ENCODE measurements around the gene SF3A1.

SF3A1 gene

GRCh38 chr22:30308093-30308492, 48.6 kb downstream of the SF3A1 start:
- no peaks in the 10 kb centered on the region for H3K27me3 ChIP-seq (ENCODE audit: low read depth, low read length)
- no peak overlapping the region for H3K27ac ChIP-seq (ENCODE audit: low read length)
- no peaks in the 10 kb centered on the region for H4K20me1 ChIP-seq (ENCODE audit: insufficient read depth, low read length)
- H3K36me3 ChIP-seq (replicated peaks; ENCODE audit: low read depth, low read length), result no peaks in the 10 kb centered on the region
- TF ChIP-seq CTCF (IDR thresholded peaks at IDR 0.05; ENCODE audit: low read depth, low read length), result no peak
- TF ChIP-seq EZH2phosphoT487 (IDR thresholded peaks at IDR 0.05; ENCODE audit: low read depth), result no peak
- H3K9me3 ChIP-seq (ENCODE audit: insufficient read depth, low read length), result no peaks in the 10 kb centered on the region
- H3K4me1 ChIP-seq (ENCODE audit: low read length), result peaks cover 70% of the 10 kb centered on the region
- no peaks in the 10 kb centered on the region for H3K79me2 ChIP-seq (ENCODE audit: low read length)
- H3K4me3 ChIP-seq (ENCODE audit: low read length), result no peak overlapping the region
- no peak overlapping the region for H3K9ac ChIP-seq (ENCODE audit: low read length)
- peak overlapping the region; percentile 2; the same call in 1 of the 2 replicates for H3K4me2 ChIP-seq (ENCODE audit: low read length)
- H2AFZ ChIP-seq (ENCODE audit: low read depth, low read length), result no peak overlapping the region

DNA sequence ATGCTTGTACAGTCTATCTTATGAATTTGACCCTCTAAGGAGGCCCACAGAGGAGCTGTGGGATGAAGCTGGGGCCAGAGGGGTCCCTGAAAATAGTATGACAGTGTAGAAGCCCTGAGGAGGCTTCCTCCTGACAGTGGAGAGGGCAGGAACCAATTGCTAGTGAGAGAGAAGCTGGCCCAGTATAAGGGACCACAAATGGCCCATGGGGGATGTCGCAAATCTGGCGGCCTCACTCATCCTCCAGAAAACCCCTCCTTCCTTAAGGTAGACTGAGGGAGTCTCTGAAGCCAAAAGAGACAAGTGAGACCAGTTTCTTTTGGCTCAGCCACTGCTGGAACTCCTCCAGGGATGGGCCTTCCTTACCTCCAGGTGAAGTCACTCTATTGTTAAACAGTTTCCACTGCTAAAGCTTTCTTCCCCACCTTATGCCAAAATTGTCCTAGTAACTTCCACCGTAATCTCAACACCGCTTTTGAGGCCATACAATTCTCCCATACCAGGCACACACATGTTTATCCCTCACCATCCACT, 49.6 kb downstream of the SF3A1 start:
- Histone ChIP-seq H3K4me2 (ENCODE audit: low read length) (peak overlapping the region; percentile 69), H3K9ac (ENCODE audit: low read length) (no peak overlapping the region), H3K36me3 (replicated peaks; ENCODE audit: low read depth, low read length) (no peaks in the 10 kb centered on the region), H3K79me2 (ENCODE audit: low read length) (no peaks in the 10 kb centered on the region), H3K9me3 (ENCODE audit: insufficient read depth, low read length) (no peaks in the 10 kb centered on the region), H3K4me3 (ENCODE audit: low read length) (no peak overlapping the region), H3K27ac (ENCODE audit: low read length) (peak overlapping the region; percentile 49; the same call in 1 of the 2 replicates), H3K4me1 (ENCODE audit: low read length) (peaks cover 79% of the 10 kb centered on the region), H4K20me1 (ENCODE audit: insufficient read depth, low read length) (no peaks in the 10 kb centered on the region), H3K27me3 (ENCODE audit: low read depth, low read length) (no peaks in the 10 kb centered on the region), H2AFZ (ENCODE audit: low read depth, low read length) (no peak overlapping the region)
- TF ChIP-seq EZH2phosphoT487 (IDR thresholded peaks at IDR 0.05; ENCODE audit: low read depth) (no peak), CTCF (IDR thresholded peaks at IDR 0.05; ENCODE audit: low read depth, low read length) (no peak)

- TF ChIP-seq CTCF (IDR thresholded peaks at IDR 0.05; ENCODE audit: low read depth, low read length) (no peak), EZH2phosphoT487 (IDR thresholded peaks at IDR 0.05; ENCODE audit: low read depth) (no peak)
- H3K9ac ChIP-seq (ENCODE audit: low read length), result no peak overlapping the region
- H4K20me1 ChIP-seq (ENCODE audit: insufficient read depth, low read length), result no peaks in the 10 kb centered on the region
- 0 out of 2 replicates have a peak overlapping the region, but pooled peaks have one; percentile 20 for H2AFZ ChIP-seq (ENCODE audit: low read depth, low read length)
- H3K36me3 ChIP-seq (replicated peaks; ENCODE audit: low read depth, low read length), result no peaks in the 10 kb centered on the region
- peak overlapping the region; percentile 49; the same call in 1 of the 2 replicates for H3K27ac ChIP-seq (ENCODE audit: low read length)
- no peaks in the 10 kb centered on the region for H3K27me3 ChIP-seq (ENCODE audit: low read depth, low read length)
- no peaks in the 10 kb centered on the region for H3K79me2 ChIP-seq (ENCODE audit: low read length)
- H3K9me3 ChIP-seq (ENCODE audit: insufficient read depth, low read length), result no peaks in the 10 kb centered on the region
- peak overlapping the region; percentile 69 for H3K4me2 ChIP-seq (ENCODE audit: low read length)
- no peak overlapping the region for H3K4me3 ChIP-seq (ENCODE audit: low read length)
- H3K4me1 ChIP-seq (ENCODE audit: low read length), result peaks cover 82% of the 10 kb centered on the region
Observed at GRCh38 chr22:30306627-30307011, 50.1 kb downstream of the SF3A1 start.

- H3K79me2 ChIP-seq (ENCODE audit: low read length), result no peaks in the 10 kb centered on the region
- peak overlapping the region; percentile 18; the same call in 1 of the 2 replicates for H3K9ac ChIP-seq (ENCODE audit: low read length)
- no peak for TF ChIP-seq CTCF (IDR thresholded peaks at IDR 0.05; ENCODE audit: low read depth, low read length)
- no peak for TF ChIP-seq EZH2phosphoT487 (IDR thresholded peaks at IDR 0.05; ENCODE audit: low read depth)
Observed at GRCh38 chr22:30305906-30306626, 50.6 kb downstream of the SF3A1 start.

More at GRCh38 chr22:30305906-30306626, 50.6 kb downstream of the SF3A1 start:
- Histone ChIP-seq H3K4me1 (ENCODE audit: low read length) (peaks cover 78% of the 10 kb centered on the region), H3K9me3 (ENCODE audit: insufficient read depth, low read length) (no peaks in the 10 kb centered on the region), H3K27me3 (ENCODE audit: low read depth, low read length) (no peaks in the 10 kb centered on the region), H2AFZ (ENCODE audit: low read depth, low read length) (0 out of 2 replicates have a peak overlapping the region, but pooled peaks have one; percentile 20), H3K4me2 (ENCODE audit: low read length) (peak overlapping the region; percentile 69), H3K27ac (ENCODE audit: low read length) (peak overlapping the region; percentile 49), H3K36me3 (replicated peaks; ENCODE audit: low read depth, low read length) (no peaks in the 10 kb centered on the region), H3K4me3 (ENCODE audit: low read length) (peak overlapping the region; percentile 31), H4K20me1 (ENCODE audit: insufficient read depth, low read length) (no peaks in the 10 kb centered on the region)

Data from OCI-LY3 (cell line).